SU-DHL-6 (cell line): Measurements from ENCODE around the gene EEFSEC.

Experiments used
- H2AFZ ChIP-seq: fragments of 200-600 bp; sonication (generic); 2 replicates; pipeline ENCODE4 v1.6.1; 2014; ENCODE audit warnings: low read depth, mild to moderate bottlenecking, moderate library complexity, mixed read lengths, antibody characterized with exemption, low read length; ENCODE audit not compliant: severe bottlenecking
- H3F3A ChIP-seq: fragments of 200-600 bp; shearing (Covaris generic); 2 replicates; pipeline ENCODE4 v1.6.0; 2016; ENCODE audit warnings: antibody characterized with exemption, mild to moderate bottlenecking; ENCODE audit not compliant: insufficient read depth
- H3K27ac ChIP-seq: fragments of 200-600 bp; sonication (generic); 2 replicates; pipeline ENCODE4 v1.5.1; 2016; ENCODE audit warnings: low read depth, mild to moderate bottlenecking, low read length, moderate library complexity, mixed read lengths
- H3K27me3 ChIP-seq: fragments of 200-600 bp; sonication (generic), shearing (Covaris generic); 2 replicates; pipeline ENCODE4 v1.6.0; 2014; ENCODE audit warnings: mild to moderate bottlenecking, low read length
- H3K36me3 ChIP-seq: fragments of 200-600 bp; sonication (generic); 2 replicates; pipeline ENCODE4 v1.6.1; 2014; ENCODE audit warnings: mild to moderate bottlenecking, low read length, mixed read lengths
- H3K4me2 ChIP-seq: fragments of 300-600, 200-600 bp; shearing (Covaris generic), sonication (generic); 2 replicates; pipeline ENCODE4 v1.6.0; 2014; ENCODE audit warnings: low read length, low read depth, mild to moderate bottlenecking; ENCODE audit not compliant: poor library complexity, severe bottlenecking
- H3K4me3 ChIP-seq: fragments of 200-600 bp; sonication (generic); 2 replicates; pipeline ENCODE4 v1.5.1; 2014; ENCODE audit warnings: antibody characterized with exemption, low read length, mild to moderate bottlenecking, mixed read lengths; ENCODE audit not compliant: insufficient read depth, poor library complexity, severe bottlenecking
- H3K79me2 ChIP-seq: fragments of 200-600 bp; sonication (generic); 2 replicates; pipeline ENCODE4 v1.6.1; 2014; ENCODE audit warnings: mild to moderate bottlenecking, low read length, moderate library complexity; ENCODE audit not compliant: insufficient read depth
- H3K9ac ChIP-seq: fragments of 200-600 bp; sonication (generic); 2 replicates; pipeline ENCODE4 v1.7.0; 2014; ENCODE audit warnings: mild to moderate bottlenecking, low read length
- H3K9me2 ChIP-seq: fragments of 200-600 bp; sonication (generic); replicated peaks from 2 replicates; pipeline ENCODE4 v1.6.1; 2014; ENCODE audit warnings: low read length; ENCODE audit not compliant: insufficient read depth
- H3K9me3 ChIP-seq: fragments of 200-600 bp; sonication (generic); 2 replicates; pipeline ENCODE4 v1.6.1; 2014; ENCODE audit warnings: low read length, mixed read lengths; ENCODE audit not compliant: insufficient read depth
- H4K20me1 ChIP-seq: fragments of 200-600 bp; sonication (generic); 2 replicates; pipeline ENCODE4 v1.6.1; 2014; ENCODE audit warnings: low read depth, mild to moderate bottlenecking, antibody characterized with exemption, low read length, moderate library complexity, mixed read lengths
- EZH2phosphoT487 ChIP-seq: fragments of 200-600 bp; sonication (generic), shearing (Covaris generic); conservative IDR thresholded peaks from 2 replicates; pipeline ENCODE4 v1.6.1; 2018; ENCODE audit warnings: mild to moderate bottlenecking, antibody characterized with exemption, low read length, moderate library complexity, mixed read lengths
- TF ChIP-seq, protein P1 (sequence below): fragments of 200-600 bp; sonication (generic); IDR thresholded peaks from one replicate; pipeline ENCODE4 v1.5.1; 2017; ENCODE audit warnings: antibody characterized with exemption, mild to moderate bottlenecking, low read length, moderate library complexity; ENCODE audit not compliant: insufficient read depth, poor library complexity, severe bottlenecking

Gene EEFSEC

DNA sequence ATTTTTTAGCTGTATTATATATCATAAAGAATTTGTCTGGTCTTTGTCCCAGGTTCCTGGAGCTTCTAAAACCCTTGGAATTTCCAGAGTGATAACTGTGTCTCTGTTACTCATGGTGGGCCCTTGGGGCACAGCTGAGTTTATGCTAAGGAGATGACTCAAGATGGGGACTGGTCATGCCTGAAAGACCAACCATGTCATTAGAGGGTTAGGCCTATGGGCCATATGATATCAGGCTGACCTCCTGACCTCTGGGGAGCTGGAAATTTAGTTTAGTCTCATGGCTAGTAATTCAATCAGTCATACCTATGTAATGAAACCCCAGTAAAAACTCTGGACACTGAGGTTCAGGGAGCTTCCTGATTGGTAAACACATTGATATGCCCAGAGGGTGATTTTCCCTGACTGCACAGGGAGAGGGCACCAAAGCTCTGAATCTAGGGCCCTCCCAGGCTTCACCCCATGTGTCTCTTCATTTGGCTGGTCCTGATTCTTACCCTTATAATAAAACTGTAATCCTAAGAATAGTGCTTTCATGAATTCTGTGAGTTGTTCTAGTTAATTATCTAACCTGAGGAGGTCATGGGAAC lies 69.6 kb downstream of the EEFSEC start:
- H3K27me3 ChIP-seq, result no peaks in the 10 kb centered on the region
- no peaks in the 10 kb centered on the region for H4K20me1 ChIP-seq
- no peaks in the 10 kb centered on the region for H3F3A ChIP-seq
- no peak for TF ChIP-seq EZH2phosphoT487
- TF ChIP-seq, protein P1, sequence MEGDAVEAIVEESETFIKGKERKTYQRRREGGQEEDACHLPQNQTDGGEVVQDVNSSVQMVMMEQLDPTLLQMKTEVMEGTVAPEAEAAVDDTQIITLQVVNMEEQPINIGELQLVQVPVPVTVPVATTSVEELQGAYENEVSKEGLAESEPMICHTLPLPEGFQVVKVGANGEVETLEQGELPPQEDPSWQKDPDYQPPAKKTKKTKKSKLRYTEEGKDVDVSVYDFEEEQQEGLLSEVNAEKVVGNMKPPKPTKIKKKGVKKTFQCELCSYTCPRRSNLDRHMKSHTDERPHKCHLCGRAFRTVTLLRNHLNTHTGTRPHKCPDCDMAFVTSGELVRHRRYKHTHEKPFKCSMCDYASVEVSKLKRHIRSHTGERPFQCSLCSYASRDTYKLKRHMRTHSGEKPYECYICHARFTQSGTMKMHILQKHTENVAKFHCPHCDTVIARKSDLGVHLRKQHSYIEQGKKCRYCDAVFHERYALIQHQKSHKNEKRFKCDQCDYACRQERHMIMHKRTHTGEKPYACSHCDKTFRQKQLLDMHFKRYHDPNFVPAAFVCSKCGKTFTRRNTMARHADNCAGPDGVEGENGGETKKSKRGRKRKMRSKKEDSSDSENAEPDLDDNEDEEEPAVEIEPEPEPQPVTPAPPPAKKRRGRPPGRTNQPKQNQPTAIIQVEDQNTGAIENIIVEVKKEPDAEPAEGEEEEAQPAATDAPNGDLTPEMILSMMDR, result no peak
- no peak overlapping the region for H3K27ac ChIP-seq
- no peak overlapping the region for H2AFZ ChIP-seq
- H3K9ac ChIP-seq, result no peak overlapping the region
- H3K9me3 ChIP-seq, result peaks cover 16% of the 10 kb centered on the region; the same call in 1 of the 2 replicates
- H3K4me2 ChIP-seq, result no peak overlapping the region
- H3K4me3 ChIP-seq, result no peak overlapping the region
- no peaks in the 10 kb centered on the region for H3K79me2 ChIP-seq
- H3K9me2 ChIP-seq, result no peaks in the 10 kb centered on the region
- H3K36me3 ChIP-seq, result 0 out of 2 replicates have a peak, but pooled peaks cover 7% of the 10 kb centered on the region

DNA sequence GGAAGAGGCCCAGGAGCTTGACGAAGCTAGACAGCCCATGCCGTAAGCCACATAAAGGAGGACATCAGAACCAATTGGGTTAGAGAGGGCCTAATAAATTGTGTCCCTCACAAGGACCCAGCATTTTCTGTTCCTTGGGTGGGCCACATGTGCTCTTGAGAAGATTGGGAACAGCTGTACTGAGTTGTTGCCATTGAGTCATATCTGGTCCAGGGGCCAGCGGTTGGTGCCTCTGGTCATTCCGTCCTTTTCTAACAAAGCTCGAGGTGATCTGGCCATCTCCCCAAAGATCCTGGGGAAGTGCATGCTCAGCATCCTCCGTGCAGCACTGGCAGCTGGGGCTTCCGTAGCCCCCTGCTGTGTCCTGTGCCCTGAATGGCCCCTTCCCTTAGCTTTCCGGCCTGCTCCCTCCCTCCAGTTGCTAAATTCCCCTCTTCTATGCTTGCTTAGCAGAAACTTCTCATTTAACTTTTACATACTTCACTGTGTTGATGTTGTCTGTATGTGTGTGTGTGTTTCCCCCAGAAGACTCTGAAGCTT lies 73.0 kb downstream of the EEFSEC start:
- Histone ChIP-seq H3K9me3 (peaks cover 12% of the 10 kb centered on the region; the same call in 1 of the 2 replicates), H2AFZ (no peak overlapping the region), H3K9ac (no peak overlapping the region), H3K27ac (no peak overlapping the region), H4K20me1 (no peaks in the 10 kb centered on the region), H3K79me2 (no peaks in the 10 kb centered on the region), H3K4me2 (no peak overlapping the region), H3K36me3 (0 out of 2 replicates have a peak, but pooled peaks cover 3% of the 10 kb centered on the region), H3F3A (no peaks in the 10 kb centered on the region), H3K9me2 (no peaks in the 10 kb centered on the region), H3K4me3 (no peak overlapping the region), H3K27me3 (no peaks in the 10 kb centered on the region)
- TF ChIP-seq, protein P1, result no peak
- TF ChIP-seq EZH2phosphoT487, result no peak

DNA sequence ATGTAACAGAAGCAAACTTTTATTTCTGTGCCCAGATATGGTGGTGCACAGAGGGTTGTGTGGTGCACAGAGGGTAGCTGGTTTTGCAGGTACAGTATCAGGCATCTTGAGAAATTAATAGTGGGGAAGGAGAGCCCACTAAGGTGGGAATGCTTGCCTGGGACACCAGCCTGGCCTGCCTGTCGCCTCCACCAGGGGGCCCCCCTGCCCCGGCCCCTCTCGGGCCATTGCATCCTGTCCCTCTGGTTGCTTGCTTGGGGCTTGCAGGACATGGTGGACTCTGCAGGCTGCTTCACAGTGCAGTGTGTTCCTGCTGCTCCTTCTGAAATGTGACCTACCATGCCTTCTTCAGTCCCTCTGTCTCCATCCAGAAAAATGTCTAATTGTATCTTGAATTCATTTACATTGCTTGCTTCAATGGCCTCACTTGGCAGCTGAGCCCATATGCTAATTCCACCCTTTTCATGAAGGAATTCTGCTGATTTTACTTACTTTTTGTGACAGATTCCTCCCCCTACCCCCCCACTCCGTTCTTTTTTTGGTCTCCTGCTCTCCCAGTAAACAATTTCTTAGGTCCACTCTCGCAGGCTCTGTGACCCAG lies 73.6 kb downstream of the EEFSEC start:
- H3K9ac ChIP-seq, result no peak overlapping the region
- H3K79me2 ChIP-seq, result no peaks in the 10 kb centered on the region
- no peak for TF ChIP-seq EZH2phosphoT487
- TF ChIP-seq, protein P1, result peak; percentile 72
- no peaks in the 10 kb centered on the region for H4K20me1 ChIP-seq
- no peaks in the 10 kb centered on the region for H3K9me2 ChIP-seq
- H3K27ac ChIP-seq, result no peak overlapping the region
- H2AFZ ChIP-seq, result no peak overlapping the region
- 0 out of 2 replicates have a peak, but pooled peaks cover 3% of the 10 kb centered on the region for H3K36me3 ChIP-seq
- no peaks in the 10 kb centered on the region for H3F3A ChIP-seq
- no peak overlapping the region for H3K4me2 ChIP-seq
- H3K9me3 ChIP-seq, result peaks cover 10% of the 10 kb centered on the region; the same call in 1 of the 2 replicates
- no peak overlapping the region for H3K4me3 ChIP-seq
- no peaks in the 10 kb centered on the region for H3K27me3 ChIP-seq
